Measurements from ENCODE around the gene HYDIN.
"Not testable (repeated sequence)": the region's sequence is repeated elsewhere in the genome, so short reads cannot be mapped to it uniquely, and the experiment has no call there.

HYDIN gene

GRCh38 chr16:71225145-71225544 is 5.4 kb downstream of the HYDIN start:
- no peak for DNase-seq (ENCODE audit: low spot score)

- no peak for DNase-seq (ENCODE audit: low spot score)
Measured at GRCh38 chr16:71218306-71218963, 12.1 kb downstream of the HYDIN start.

- no peak for DNase-seq (ENCODE audit: low spot score)
Measured at GRCh38 chr16:71217506-71217905, 13.0 kb downstream of the HYDIN start.

- no peak for DNase-seq (ENCODE audit: low spot score)
Measured at GRCh38 chr16:71216714-71217113, 13.8 kb downstream of the HYDIN start.

GRCh38 chr16:71214746-71215381 is 15.7 kb downstream of the HYDIN start:
- no peak for DNase-seq (ENCODE audit: low spot score)

GRCh38 chr16:71205482-71206131 is 24.9 kb downstream of the HYDIN start:
- DNase-seq (ENCODE audit: low spot score): no peak

- DNase-seq (ENCODE audit: low spot score): no peak
Measured at GRCh38 chr16:71203631-71204030, 26.9 kb downstream of the HYDIN start.

- no peak for DNase-seq (ENCODE audit: low spot score)
Measured at GRCh38 chr16:71201556-71201955, 29.0 kb downstream of the HYDIN start.

- DNase-seq (ENCODE audit: low spot score): no peak
Measured at GRCh38 chr16:71201054-71201453, 29.5 kb downstream of the HYDIN start.

- no peak for DNase-seq (ENCODE audit: low spot score)
Measured at GRCh38 chr16:71198408-71198807, 32.1 kb downstream of the HYDIN start.

- no peak for DNase-seq (ENCODE audit: low spot score)
Measured at GRCh38 chr16:71192387-71192786, 38.1 kb downstream of the HYDIN start.

GRCh38 chr16:71188956-71189712 is 41.4 kb downstream of the HYDIN start:
- DNase-seq (ENCODE audit: low spot score): no peak

GRCh38 chr16:71185347-71185746 is 45.2 kb downstream of the HYDIN start:
- no peak for DNase-seq (ENCODE audit: low spot score)

- no peak for DNase-seq (ENCODE audit: low spot score)
Measured at GRCh38 chr16:71179569-71179968, 51.0 kb downstream of the HYDIN start.

GRCh38 chr16:71172481-71173207 is 57.9 kb downstream of the HYDIN start:
- no peak for DNase-seq (ENCODE audit: low spot score)

- DNase-seq (ENCODE audit: low spot score): not testable (repeated sequence)
Measured at GRCh38 chr16:71161007-71161406, 69.5 kb downstream of the HYDIN start.

- not testable (repeated sequence) for DNase-seq (ENCODE audit: low spot score)
Measured at GRCh38 chr16:71157278-71157677, 73.2 kb downstream of the HYDIN start.

GRCh38 chr16:71153329-71153728 is 77.2 kb downstream of the HYDIN start:
- not testable (repeated sequence) for DNase-seq (ENCODE audit: low spot score)

- not testable (repeated sequence) for DNase-seq (ENCODE audit: low spot score)
Measured at GRCh38 chr16:71151654-71152053, 78.9 kb downstream of the HYDIN start.

- DNase-seq (ENCODE audit: low spot score): not testable (repeated sequence)
Measured at GRCh38 chr16:71143246-71143645, 87.3 kb downstream of the HYDIN start.

- DNase-seq (ENCODE audit: low spot score): not testable (repeated sequence)
Measured at GRCh38 chr16:71110565-71110964, 120.0 kb downstream of the HYDIN start.

GRCh38 chr16:71109656-71110208 is 120.8 kb downstream of the HYDIN start:
- not testable (repeated sequence) for DNase-seq (ENCODE audit: low spot score)
